ENCODE results near the gene MTUS2. TPM values are rescaled to one million over a fixed set of nuclear protein-coding genes. Genes with fewer than 3 reads are reported as not detected.

The MTUS2 gene
- total and polyA plus RNA-seq, 2 donors (not counting 3 experiments of a cell fraction or from before 2014, with no cell fraction given): not detected

DNA sequence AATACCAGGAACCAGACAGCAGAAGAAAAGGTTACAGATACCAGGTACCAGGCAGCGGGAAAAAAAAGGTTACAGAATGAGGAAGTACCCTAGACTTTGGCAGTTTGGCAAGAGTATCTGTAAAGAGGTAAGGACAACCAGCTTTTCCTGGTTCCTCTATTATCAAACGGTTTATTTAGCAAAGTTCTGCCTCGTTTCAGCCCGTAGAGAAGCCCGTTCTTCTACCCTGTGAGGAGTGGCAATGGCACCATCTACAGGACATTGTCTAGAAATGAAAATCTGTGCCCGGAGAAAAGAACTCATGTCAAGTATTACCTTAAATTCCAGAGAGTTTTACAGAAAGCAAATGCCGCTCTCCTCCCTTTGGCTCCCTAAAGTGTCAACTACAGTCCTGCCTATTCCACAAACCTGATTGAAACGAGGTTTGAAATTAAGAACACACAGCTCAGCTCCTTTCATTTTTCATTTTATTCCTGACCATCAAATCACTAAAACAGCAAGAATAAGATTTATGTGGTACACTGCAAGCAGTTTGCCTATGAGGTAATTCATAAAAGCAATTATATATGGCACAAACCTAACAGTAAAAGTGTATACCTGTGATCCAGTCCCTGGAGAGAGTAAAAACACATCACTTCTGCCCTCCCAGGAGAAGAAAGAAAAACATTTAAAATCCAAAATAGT is 549.1 kb downstream of the MTUS2 start:
- DNase-seq (ENCODE audit: low read depth, low spot score) (peak; percentile 39), FAIRE-seq (no peak)
- Histone ChIP-seq H4K20me1 (replicated peaks; ENCODE audit: control insufficient read depth, extremely low read depth, insufficient read depth, low read length) (no peaks in the 10 kb centered on the region), H3K9me3 (replicated peaks; ENCODE audit: control insufficient read depth, insufficient read depth, low read length) (no peaks in the 10 kb centered on the region), H3K9ac (replicated peaks; ENCODE audit: extremely low read depth, insufficient read depth, low read length) (no peak overlapping the region), H3K4me1 (ENCODE audit: control insufficient read depth, extremely low read depth, insufficient read depth, low read length) (no peaks in the 10 kb centered on the region), H2AFZ (ENCODE audit: low read depth, low read length) (no peak overlapping the region), H3K4me3 (replicated peaks in 1 of 3; ENCODE audit: insufficient read depth in 1 of 3, low read depth in 1 of 3, low read length in 3 of 3) (no peak overlapping the region), H3K4me2 (ENCODE audit: insufficient read depth, low read length) (no peak overlapping the region), H3K36me3 (ENCODE audit: control insufficient read depth in 2 of 2, extremely low read depth in 1 of 2, insufficient read depth in 2 of 2, low read length in 2 of 2) (no peaks in the 10 kb centered on the region), H3K9me1 (replicated peaks; ENCODE audit: control insufficient read depth, extremely low read depth, insufficient read depth, low read length) (no peaks in the 10 kb centered on the region), H3K79me2 (ENCODE audit: control insufficient read depth, insufficient read depth, low read length) (no peaks in the 10 kb centered on the region), H3K27me3 (ENCODE audit: control insufficient read depth in 2 of 2, insufficient read depth in 2 of 2, low read length in 2 of 2) (peaks cover 0 to 1% of the 10 kb centered on the region in 2 experiments), H3K27ac (ENCODE audit: insufficient read depth, low read depth, low read length) (no peak overlapping the region)
- POLR2A ChIA-PET: no interaction called here
- CTCF ChIA-PET: interaction anchor here (1.0 kb wide), 1 partner anchor 1310 kb away, joined by 4 read pairs; no protein-coding TSS in a partner anchor
- no TSS peak for BruUV-seq (replicated peaks)
- intact Hi-C loops (cut with micrococcal nuclease) (no loop called here), dilution Hi-C loops (cut with MboI; ENCODE audit: extremely low pct_ligation_motif_present, low sequenced_read_pairs) (no loop called here)
- no peak for TF ChIP-seq FOS (IDR thresholded peaks at IDR 0.05; ENCODE audit: borderline replicate concordance, insufficient read depth, low read length)
- TF ChIP-seq, protein P1, sequence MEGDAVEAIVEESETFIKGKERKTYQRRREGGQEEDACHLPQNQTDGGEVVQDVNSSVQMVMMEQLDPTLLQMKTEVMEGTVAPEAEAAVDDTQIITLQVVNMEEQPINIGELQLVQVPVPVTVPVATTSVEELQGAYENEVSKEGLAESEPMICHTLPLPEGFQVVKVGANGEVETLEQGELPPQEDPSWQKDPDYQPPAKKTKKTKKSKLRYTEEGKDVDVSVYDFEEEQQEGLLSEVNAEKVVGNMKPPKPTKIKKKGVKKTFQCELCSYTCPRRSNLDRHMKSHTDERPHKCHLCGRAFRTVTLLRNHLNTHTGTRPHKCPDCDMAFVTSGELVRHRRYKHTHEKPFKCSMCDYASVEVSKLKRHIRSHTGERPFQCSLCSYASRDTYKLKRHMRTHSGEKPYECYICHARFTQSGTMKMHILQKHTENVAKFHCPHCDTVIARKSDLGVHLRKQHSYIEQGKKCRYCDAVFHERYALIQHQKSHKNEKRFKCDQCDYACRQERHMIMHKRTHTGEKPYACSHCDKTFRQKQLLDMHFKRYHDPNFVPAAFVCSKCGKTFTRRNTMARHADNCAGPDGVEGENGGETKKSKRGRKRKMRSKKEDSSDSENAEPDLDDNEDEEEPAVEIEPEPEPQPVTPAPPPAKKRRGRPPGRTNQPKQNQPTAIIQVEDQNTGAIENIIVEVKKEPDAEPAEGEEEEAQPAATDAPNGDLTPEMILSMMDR (IDR thresholded peaks at IDR 0.05; ENCODE audit: extremely low read depth in 1 of 2, insufficient read depth in 1 of 2, low read depth in 1 of 2, low read length in 2 of 2): peak; percentile 42 to 50

DNA sequence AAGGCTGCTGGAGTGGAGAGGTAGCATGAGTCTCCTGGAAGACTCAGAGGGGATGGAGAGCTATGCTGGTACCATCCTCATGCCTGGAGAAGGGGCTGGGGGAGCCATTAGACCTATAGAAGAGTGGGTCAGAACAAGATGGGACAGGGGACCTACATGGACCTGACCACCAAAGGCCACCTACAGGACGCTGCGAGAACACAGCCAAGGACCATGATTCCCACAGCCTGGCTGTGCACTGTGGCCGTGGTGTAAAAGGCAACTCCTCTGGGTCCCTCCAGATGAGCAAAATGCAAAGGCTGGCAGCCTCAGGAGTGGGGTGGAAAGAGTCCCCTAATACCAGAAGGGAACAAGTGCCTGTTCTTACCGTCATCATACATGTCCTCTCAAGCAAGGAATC is 559.1 kb downstream of the MTUS2 start:
- Histone ChIP-seq H3K4me2 (ENCODE audit: insufficient read depth, low read length) (no peak overlapping the region), H3K27me3 (ENCODE audit: control insufficient read depth in 2 of 2, insufficient read depth in 2 of 2, low read length in 2 of 2) (no peaks in the 10 kb centered on the region), H3K36me3 (ENCODE audit: control insufficient read depth in 2 of 2, extremely low read depth in 1 of 2, insufficient read depth in 2 of 2, low read length in 2 of 2) (no peaks in the 10 kb centered on the region), H3K27ac (ENCODE audit: insufficient read depth, low read depth, low read length) (no peak overlapping the region), H3K79me2 (ENCODE audit: control insufficient read depth, insufficient read depth, low read length) (no peaks in the 10 kb centered on the region), H3K4me3 (replicated peaks in 1 of 3; ENCODE audit: insufficient read depth in 1 of 3, low read depth in 1 of 3, low read length in 3 of 3) (no peak overlapping the region), H3K9ac (replicated peaks; ENCODE audit: extremely low read depth, insufficient read depth, low read length) (no peak overlapping the region), H3K9me1 (replicated peaks; ENCODE audit: control insufficient read depth, extremely low read depth, insufficient read depth, low read length) (no peaks in the 10 kb centered on the region), H4K20me1 (replicated peaks; ENCODE audit: control insufficient read depth, extremely low read depth, insufficient read depth, low read length) (no peaks in the 10 kb centered on the region), H2AFZ (ENCODE audit: low read depth, low read length) (no peak overlapping the region), H3K4me1 (ENCODE audit: control insufficient read depth, extremely low read depth, insufficient read depth, low read length) (no peaks in the 10 kb centered on the region), H3K9me3 (replicated peaks; ENCODE audit: control insufficient read depth, insufficient read depth, low read length) (no peaks in the 10 kb centered on the region)
- CTCF ChIA-PET: no interaction called here
- DNase-seq (ENCODE audit: low read depth, low spot score) (no peak), FAIRE-seq (no peak)
- TF ChIP-seq MYC (IDR thresholded peaks at IDR 0.05; ENCODE audit: low read depth, low read length) (no peak), POLR2AphosphoS5 (IDR thresholded peaks at IDR 0.05; ENCODE audit: insufficient read depth, low read depth, low read length) (no peak), EZH2 (IDR thresholded peaks at IDR 0.05; ENCODE audit: borderline replicate concordance, low read depth, low read length, severe bottlenecking) (no peak), MAX (IDR thresholded peaks at IDR 0.05; ENCODE audit: insufficient read depth, insufficient read length) (no peak), JUN (IDR thresholded peaks at IDR 0.05; ENCODE audit: borderline replicate concordance, insufficient read depth, insufficient read length, low read depth) (no peak), POLR2A (IDR thresholded peaks at IDR 0.05; ENCODE audit: low read depth, low read length) (no peak)
- TF ChIP-seq, protein P1 (IDR thresholded peaks at IDR 0.05; ENCODE audit: extremely low read depth in 1 of 2, insufficient read depth in 1 of 2, low read depth in 1 of 2, low read length in 2 of 2): no peak
- POLR2A ChIA-PET: no interaction called here
- intact Hi-C loops (cut with micrococcal nuclease): no loop called here
- no TSS peak for BruUV-seq (replicated peaks)
- dilution Hi-C loops (cut with MboI; ENCODE audit: extremely low pct_ligation_motif_present, low sequenced_read_pairs): no loop called here
